ENCODE measurements around the gene TPPP3.
"Not testable (repeated sequence)": the region's sequence is repeated elsewhere in the genome, so short reads cannot be mapped to it uniquely, and the experiment has no call there.

TPPP3 gene

GRCh38 chr16:67389911-67390815 is 3.1 kb downstream of the TPPP3 start:
- H3K27ac ChIP-seq (ENCODE audit: low read length), result no peak overlapping the region
- WGBS (ENCODE audit: insufficient coverage, insufficient read length), result no CpG with 5 or more reads among the region's 27 CpGs
- peaks cover 4% of the 10 kb centered on the region for H3K4me1 ChIP-seq (ENCODE audit: control insufficient read depth, insufficient read depth, low read length)

DNA sequence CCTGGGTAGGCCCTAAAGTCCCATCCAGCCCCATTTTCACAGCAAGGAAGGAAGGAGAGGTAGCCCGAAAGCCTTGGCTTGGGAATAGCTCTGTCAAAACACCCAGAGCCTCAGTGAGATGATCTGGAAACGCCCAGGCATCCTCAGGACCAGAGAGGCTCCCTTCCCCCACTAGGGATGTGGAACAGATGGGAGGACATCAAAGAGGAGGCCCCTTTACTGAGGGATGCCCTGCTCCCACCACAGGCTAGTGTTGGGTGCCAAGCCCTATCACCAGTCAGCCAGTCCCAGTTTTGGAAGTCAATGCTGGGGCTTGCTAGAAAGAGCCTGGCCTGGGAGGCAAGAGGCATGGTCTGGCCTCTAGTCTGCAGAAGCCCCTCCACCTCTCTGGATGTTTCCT is 4.7 kb downstream of the TPPP3 start:
- WGBS (ENCODE audit: insufficient coverage, insufficient read length), result no CpG with 5 or more reads among the region's 2 CpGs
- Histone ChIP-seq H3K9me3 (ENCODE audit: control insufficient read depth, insufficient read depth, low read length) (no peaks in the 10 kb centered on the region), H3K36me3 (ENCODE audit: control insufficient read depth, insufficient read depth, low read length) (no peaks in the 10 kb centered on the region), H3K4me1 (ENCODE audit: control insufficient read depth, insufficient read depth, low read length) (peaks cover 4% of the 10 kb centered on the region), H3K4me3 (ENCODE audit: low read length) (no peak overlapping the region), H3K27ac (ENCODE audit: low read length) (no peak overlapping the region), H3K27me3 (ENCODE audit: control insufficient read depth, insufficient read depth, low read length) (peaks cover 9% of the 10 kb centered on the region; the same call in 1 of the 2 replicates)
- no peak for DNase-seq (ENCODE audit: low read depth, low spot score)

More at GRCh38 chr16:67389911-67390815, 3.1 kb downstream of the TPPP3 start:
- Histone ChIP-seq H3K36me3 (ENCODE audit: control insufficient read depth, insufficient read depth, low read length) (no peaks in the 10 kb centered on the region), H3K9me3 (ENCODE audit: control insufficient read depth, insufficient read depth, low read length) (no peaks in the 10 kb centered on the region), H3K27me3 (ENCODE audit: control insufficient read depth, insufficient read depth, low read length) (peaks cover 24% of the 10 kb centered on the region), H3K4me3 (ENCODE audit: low read length) (no peak overlapping the region)
- DNase-seq (ENCODE audit: low read depth, low spot score), result no peak

- no CpG with 5 or more reads among the region's 8 CpGs for WGBS (ENCODE audit: insufficient coverage, insufficient read length)
- no peak for DNase-seq (ENCODE audit: low read depth, low spot score)
- no peaks in the 10 kb centered on the region for H3K9me3 ChIP-seq (ENCODE audit: control insufficient read depth, insufficient read depth, low read length)
- H3K27ac ChIP-seq (ENCODE audit: low read length), result no peak overlapping the region
- H3K36me3 ChIP-seq (ENCODE audit: control insufficient read depth, insufficient read depth, low read length), result no peaks in the 10 kb centered on the region
- H3K4me3 ChIP-seq (ENCODE audit: low read length), result no peak overlapping the region
- H3K4me1 ChIP-seq (ENCODE audit: control insufficient read depth, insufficient read depth, low read length), result peaks cover 4% of the 10 kb centered on the region
- H3K27me3 ChIP-seq (ENCODE audit: control insufficient read depth, insufficient read depth, low read length), result peaks cover 8% of the 10 kb centered on the region; the same call in 1 of the 2 replicates
These were observed 5.1 kb downstream of the TPPP3 start for GRCh38 chr16:67388191-67388590.

GRCh38 chr16:67387479-67388079 is 5.7 kb downstream of the TPPP3 start:
- H3K27ac ChIP-seq (ENCODE audit: low read length), result no peak overlapping the region
- H3K36me3 ChIP-seq (ENCODE audit: control insufficient read depth, insufficient read depth, low read length), result no peaks in the 10 kb centered on the region
- peaks cover 2% of the 10 kb centered on the region; the same call in 1 of the 2 replicates for H3K27me3 ChIP-seq (ENCODE audit: control insufficient read depth, insufficient read depth, low read length)
- H3K9me3 ChIP-seq (ENCODE audit: control insufficient read depth, insufficient read depth, low read length), result no peaks in the 10 kb centered on the region
- no CpG with 5 or more reads among the region's 8 CpGs for WGBS (ENCODE audit: insufficient coverage, insufficient read length)
- H3K4me1 ChIP-seq (ENCODE audit: control insufficient read depth, insufficient read depth, low read length), result no peaks in the 10 kb centered on the region; the same call in none of the 2 replicates
- H3K4me3 ChIP-seq (ENCODE audit: low read length), result no peak overlapping the region
- DNase-seq (ENCODE audit: low read depth, low spot score), result no peak

GRCh38 chr16:67386861-67387455 is 6.3 kb downstream of the TPPP3 start:
- no peak for DNase-seq (ENCODE audit: low read depth, low spot score)
- H3K27ac ChIP-seq (ENCODE audit: low read length), result no peak overlapping the region

DNA sequence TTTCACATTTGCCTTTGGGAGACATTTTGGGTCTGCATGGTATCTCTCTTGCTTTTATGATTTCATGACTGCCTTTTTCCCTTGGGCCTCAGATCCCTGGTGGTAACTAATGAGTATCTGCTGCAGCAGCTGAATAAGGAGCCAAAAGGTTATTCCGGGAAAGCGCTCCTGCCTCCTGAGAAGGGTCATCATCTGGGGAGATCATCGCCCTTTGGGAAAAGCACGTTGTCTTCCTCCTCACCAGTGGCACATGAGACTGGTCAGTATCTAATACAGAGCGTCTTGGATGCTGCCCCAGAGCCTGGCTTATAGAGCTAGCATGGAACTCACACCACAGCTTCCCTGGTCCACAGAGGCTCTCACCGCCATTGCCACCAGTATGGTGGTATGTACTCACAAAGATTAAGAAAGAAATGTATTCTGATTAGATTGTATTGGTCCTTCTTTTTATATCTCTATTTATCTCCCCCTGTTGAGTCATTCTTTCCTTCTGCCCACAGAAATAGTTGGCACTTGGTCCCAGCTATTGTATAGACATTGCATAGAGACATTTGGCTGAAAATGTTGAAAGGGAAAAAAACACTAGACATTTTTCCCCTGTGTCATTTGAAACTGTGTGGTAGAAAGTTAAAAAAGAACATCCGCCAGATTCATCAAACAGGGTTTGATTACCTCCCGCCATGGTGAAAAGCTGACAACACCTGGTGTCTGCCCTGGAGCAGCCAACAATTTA is 8.4 kb downstream of the TPPP3 start:
- H3K36me3 ChIP-seq (ENCODE audit: control insufficient read depth, insufficient read depth, low read length), result no peaks in the 10 kb centered on the region
- H3K4me1 ChIP-seq (ENCODE audit: control insufficient read depth, insufficient read depth, low read length), result no peaks in the 10 kb centered on the region; the same call in none of the 2 replicates
- no peaks in the 10 kb centered on the region for H3K9me3 ChIP-seq (ENCODE audit: control insufficient read depth, insufficient read depth, low read length)
- no peak overlapping the region for H3K27ac ChIP-seq (ENCODE audit: low read length)
- H3K27me3 ChIP-seq (ENCODE audit: control insufficient read depth, insufficient read depth, low read length), result no peaks in the 10 kb centered on the region
- WGBS (ENCODE audit: insufficient coverage, insufficient read length), result no CpG with 5 or more reads among the region's 8 CpGs
- H3K4me3 ChIP-seq (ENCODE audit: low read length), result no peak overlapping the region
- DNase-seq (ENCODE audit: low read depth, low spot score), result no peak

More at GRCh38 chr16:67386861-67387455, 6.3 kb downstream of the TPPP3 start:
- Histone ChIP-seq H3K4me3 (ENCODE audit: low read length) (no peak overlapping the region), H3K4me1 (ENCODE audit: control insufficient read depth, insufficient read depth, low read length) (no peaks in the 10 kb centered on the region; the same call in none of the 2 replicates), H3K36me3 (ENCODE audit: control insufficient read depth, insufficient read depth, low read length) (no peaks in the 10 kb centered on the region), H3K9me3 (ENCODE audit: control insufficient read depth, insufficient read depth, low read length) (no peaks in the 10 kb centered on the region), H3K27me3 (ENCODE audit: control insufficient read depth, insufficient read depth, low read length) (no peaks in the 10 kb centered on the region)
- no CpG with 5 or more reads among the region's 5 CpGs for WGBS (ENCODE audit: insufficient coverage, insufficient read length)

DNA sequence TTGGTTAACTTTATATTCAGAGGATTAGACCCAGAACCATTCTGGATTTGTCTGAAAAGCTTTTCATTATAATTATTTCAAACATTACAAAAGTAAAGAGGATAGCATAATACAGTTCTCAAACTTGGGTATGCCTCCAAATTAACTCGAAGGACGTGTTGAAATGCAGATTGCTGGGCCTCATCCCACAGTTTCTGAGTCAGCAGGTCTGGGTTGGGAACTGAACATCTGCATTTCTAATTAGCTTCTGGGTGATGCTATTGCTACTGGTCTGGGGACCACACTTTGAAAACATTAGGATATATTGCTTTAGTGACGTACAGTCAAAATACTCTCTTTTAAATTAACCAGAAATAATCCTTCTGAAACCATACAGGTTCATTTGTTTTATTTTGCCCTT is 10.0 kb downstream of the TPPP3 start:
- DNase-seq (ENCODE audit: low read depth, low spot score), result no peak
- no peak overlapping the region for H3K4me3 ChIP-seq (ENCODE audit: low read length)
- H3K4me1 ChIP-seq (ENCODE audit: control insufficient read depth, insufficient read depth, low read length), result no peaks in the 10 kb centered on the region; the same call in none of the 2 replicates
- H3K9me3 ChIP-seq (ENCODE audit: control insufficient read depth, insufficient read depth, low read length), result no peaks in the 10 kb centered on the region
- WGBS (ENCODE audit: insufficient coverage, insufficient read length), result no CpG with 5 or more reads among the region's 3 CpGs
- H3K27me3 ChIP-seq (ENCODE audit: control insufficient read depth, insufficient read depth, low read length), result no peaks in the 10 kb centered on the region
- H3K36me3 ChIP-seq (ENCODE audit: control insufficient read depth, insufficient read depth, low read length), result no peaks in the 10 kb centered on the region
- no peak overlapping the region for H3K27ac ChIP-seq (ENCODE audit: low read length)

- Histone ChIP-seq H3K36me3 (ENCODE audit: control insufficient read depth, insufficient read depth, low read length) (no peaks in the 10 kb centered on the region), H3K27ac (ENCODE audit: low read length) (no peak overlapping the region), H3K27me3 (ENCODE audit: control insufficient read depth, insufficient read depth, low read length) (no peaks in the 10 kb centered on the region)
These were observed 14.7 kb downstream of the TPPP3 start for GRCh38 chr16:67378642-67379041.

DNA sequence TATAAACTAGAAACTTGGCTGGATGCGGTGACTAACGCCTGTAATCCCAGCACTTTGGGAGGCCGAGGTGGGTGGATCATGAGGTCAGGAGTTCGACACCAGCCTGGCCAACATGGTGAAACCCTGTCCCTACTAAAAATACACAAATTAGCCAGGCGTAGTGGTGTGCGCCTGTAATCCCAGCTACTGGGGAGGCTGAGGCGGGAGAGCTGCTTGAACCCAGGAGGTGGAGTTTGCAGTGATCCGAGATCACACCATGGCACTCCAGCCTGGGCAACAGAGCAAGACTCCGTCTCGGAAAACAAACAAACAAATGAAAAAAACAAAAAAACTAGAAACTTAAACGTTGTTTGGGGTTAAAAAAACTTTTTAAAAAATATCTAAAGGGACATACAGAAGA is 17.3 kb downstream of the TPPP3 start:
- DNase-seq (ENCODE audit: low read depth, low spot score); H3K27me3 ChIP-seq (ENCODE audit: control insufficient read depth, insufficient read depth, low read length); H3K4me3 ChIP-seq (ENCODE audit: low read length); H3K36me3 ChIP-seq (ENCODE audit: control insufficient read depth, insufficient read depth, low read length); H3K4me1 ChIP-seq (ENCODE audit: control insufficient read depth, insufficient read depth, low read length); H3K9me3 ChIP-seq (ENCODE audit: control insufficient read depth, insufficient read depth, low read length); H3K27ac ChIP-seq (ENCODE audit: low read length): not testable (repeated sequence)
- WGBS (ENCODE audit: insufficient coverage, insufficient read length), result no CpG with 5 or more reads among the region's 11 CpGs

More at GRCh38 chr16:67378642-67379041, 14.7 kb downstream of the TPPP3 start:
- no peaks in the 10 kb centered on the region for H3K9me3 ChIP-seq (ENCODE audit: control insufficient read depth, insufficient read depth, low read length)
- WGBS (ENCODE audit: insufficient coverage, insufficient read length), result no CpG with 5 or more reads among the region's 1 CpG
- DNase-seq (ENCODE audit: low read depth, low spot score), result no peak
- H3K4me3 ChIP-seq (ENCODE audit: low read length), result no peak overlapping the region
- no peaks in the 10 kb centered on the region for H3K4me1 ChIP-seq (ENCODE audit: control insufficient read depth, insufficient read depth, low read length)

- Histone ChIP-seq H3K27me3 (ENCODE audit: control insufficient read depth, insufficient read depth, low read length) (no peaks in the 10 kb centered on the region; the same call in 1 of the 2 replicates), H3K4me3 (ENCODE audit: low read length) (no peak overlapping the region), H3K9me3 (ENCODE audit: control insufficient read depth, insufficient read depth, low read length) (no peaks in the 10 kb centered on the region), H3K36me3 (ENCODE audit: control insufficient read depth, insufficient read depth, low read length) (no peaks in the 10 kb centered on the region), H3K4me1 (ENCODE audit: control insufficient read depth, insufficient read depth, low read length) (no peaks in the 10 kb centered on the region), H3K27ac (ENCODE audit: low read length) (no peak overlapping the region)
- no peak for DNase-seq (ENCODE audit: low read depth, low spot score)
These were observed 20.6 kb downstream of the TPPP3 start for GRCh38 chr16:67372664-67373063.
